ENCODE results near the gene NUP210L. TPM values are rescaled to one million over a fixed set of nuclear protein-coding genes. Genes with fewer than 3 reads are reported as not detected.

Gene NUP210L
- total RNA-seq, 1 donor from 2014 or later, result not detected

DNA sequence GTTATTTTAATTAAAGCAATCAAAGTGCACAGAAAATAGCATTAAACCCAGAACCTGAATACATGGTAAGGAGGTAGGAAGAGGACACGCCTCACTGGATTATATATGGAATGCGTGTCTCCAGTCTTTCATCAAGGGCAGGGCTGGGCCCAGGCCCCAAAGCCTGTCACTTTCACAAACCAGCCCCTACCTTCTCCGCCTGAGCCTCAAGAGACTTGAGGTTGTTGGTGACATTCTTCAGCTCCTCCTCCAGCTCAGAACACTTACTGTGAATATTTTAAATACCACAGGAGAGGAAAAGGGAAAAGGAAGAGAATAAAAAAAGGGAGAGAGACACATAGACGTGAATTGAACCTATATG is 16.3 kb upstream of the NUP210L start:
- Mint-ChIP-seq H3K27ac (no peak overlapping the region), H3K9me3 (no peaks in the 10 kb centered on the region), H3K4me3 (no peak overlapping the region), H3K27me3 (ENCODE audit: insufficient read depth, low read depth) (no peaks in the 10 kb centered on the region), H3K4me1 (no peaks in the 10 kb centered on the region), H3K36me3 (peaks cover 53% of the 10 kb centered on the region)
- no peak overlapping the region for H3K9ac ChIP-seq
- no peak for DNase-seq (ENCODE audit: low spot score)
- peaks cover 19% of the 10 kb centered on the region for H4K20me1 ChIP-seq (ENCODE audit: low read depth)
- no peaks in the 10 kb centered on the region for H3K4me1 ChIP-seq
- H3K79me2 ChIP-seq (ENCODE audit: low read depth), result peaks cover 35% of the 10 kb centered on the region
- H2AFZ ChIP-seq (replicated peaks), result no peak overlapping the region
- H3K27me3 ChIP-seq, result no peaks in the 10 kb centered on the region
- H3K4me3 ChIP-seq, result no peak overlapping the region
- no peaks in the 10 kb centered on the region for H3K9me3 ChIP-seq (ENCODE audit: low read depth)
- no peak overlapping the region for H3K27ac ChIP-seq
- no peaks in the 10 kb centered on the region for H3F3A ChIP-seq (ENCODE audit: low read depth)
- TF ChIP-seq, protein P1, sequence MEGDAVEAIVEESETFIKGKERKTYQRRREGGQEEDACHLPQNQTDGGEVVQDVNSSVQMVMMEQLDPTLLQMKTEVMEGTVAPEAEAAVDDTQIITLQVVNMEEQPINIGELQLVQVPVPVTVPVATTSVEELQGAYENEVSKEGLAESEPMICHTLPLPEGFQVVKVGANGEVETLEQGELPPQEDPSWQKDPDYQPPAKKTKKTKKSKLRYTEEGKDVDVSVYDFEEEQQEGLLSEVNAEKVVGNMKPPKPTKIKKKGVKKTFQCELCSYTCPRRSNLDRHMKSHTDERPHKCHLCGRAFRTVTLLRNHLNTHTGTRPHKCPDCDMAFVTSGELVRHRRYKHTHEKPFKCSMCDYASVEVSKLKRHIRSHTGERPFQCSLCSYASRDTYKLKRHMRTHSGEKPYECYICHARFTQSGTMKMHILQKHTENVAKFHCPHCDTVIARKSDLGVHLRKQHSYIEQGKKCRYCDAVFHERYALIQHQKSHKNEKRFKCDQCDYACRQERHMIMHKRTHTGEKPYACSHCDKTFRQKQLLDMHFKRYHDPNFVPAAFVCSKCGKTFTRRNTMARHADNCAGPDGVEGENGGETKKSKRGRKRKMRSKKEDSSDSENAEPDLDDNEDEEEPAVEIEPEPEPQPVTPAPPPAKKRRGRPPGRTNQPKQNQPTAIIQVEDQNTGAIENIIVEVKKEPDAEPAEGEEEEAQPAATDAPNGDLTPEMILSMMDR (IDR thresholded peaks at IDR 0.05), result no peak
- no peak for TF ChIP-seq EZH2 (IDR thresholded peaks at IDR 0.05)
- TF ChIP-seq EZH2phosphoT487 (IDR thresholded peaks at IDR 0.05), result no peak
- no peak overlapping the region for H3K4me2 ChIP-seq
- H3K36me3 ChIP-seq, result peaks cover 12% of the 10 kb centered on the region

DNA sequence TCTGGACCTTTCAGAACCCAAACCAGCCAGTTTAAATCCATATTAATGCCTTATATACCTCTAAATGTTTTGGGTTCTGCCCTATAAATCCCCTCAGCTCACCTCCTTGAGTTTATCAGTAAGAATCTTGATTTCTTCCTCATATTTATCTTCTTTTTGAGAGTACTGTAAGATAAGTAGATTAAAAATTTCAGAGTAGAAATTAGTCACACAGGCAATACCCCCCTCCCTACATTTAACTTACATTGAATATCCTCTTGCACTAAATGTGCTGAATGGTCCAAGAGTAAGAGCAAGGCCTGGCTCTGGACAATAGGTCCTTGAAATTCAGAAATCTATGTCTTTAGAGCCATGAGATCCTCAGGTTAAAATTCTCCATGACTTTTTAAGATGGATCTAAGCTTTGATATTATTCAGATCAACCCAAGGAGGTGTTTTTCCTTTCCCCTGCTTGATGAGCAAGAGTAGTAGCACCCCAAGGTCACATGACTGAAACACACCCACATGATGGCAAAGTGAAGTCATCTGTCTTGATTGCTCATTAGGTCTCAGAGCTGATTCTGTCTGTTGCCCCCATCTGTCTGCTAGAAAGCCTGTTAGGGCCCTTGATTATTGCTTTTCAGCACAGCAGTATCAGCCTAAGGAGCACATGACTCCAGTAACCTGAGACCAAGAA is 15.8 kb upstream of the NUP210L start:
- Mint-ChIP-seq H3K4me3 (no peak overlapping the region), H3K36me3 (peaks cover 57% of the 10 kb centered on the region), H3K9me3 (no peaks in the 10 kb centered on the region), H3K27ac (no peak overlapping the region), H3K27me3 (ENCODE audit: insufficient read depth, low read depth) (no peaks in the 10 kb centered on the region), H3K4me1 (no peaks in the 10 kb centered on the region)
- no peak for TF ChIP-seq EZH2phosphoT487 (IDR thresholded peaks at IDR 0.05)
- no peak for TF ChIP-seq EZH2 (IDR thresholded peaks at IDR 0.05)
- TF ChIP-seq, protein P1 (IDR thresholded peaks at IDR 0.05), result no peak
- no peak overlapping the region for H3K4me2 ChIP-seq
- no peak overlapping the region for H3K9ac ChIP-seq
- no peak overlapping the region for H3K4me3 ChIP-seq
- H4K20me1 ChIP-seq (ENCODE audit: low read depth), result peaks cover 16% of the 10 kb centered on the region
- no peaks in the 10 kb centered on the region for H3F3A ChIP-seq (ENCODE audit: low read depth)
- H3K4me1 ChIP-seq, result no peaks in the 10 kb centered on the region
- peaks cover 12% of the 10 kb centered on the region for H3K36me3 ChIP-seq
- H3K79me2 ChIP-seq (ENCODE audit: low read depth), result peaks cover 30% of the 10 kb centered on the region
- no peaks in the 10 kb centered on the region for H3K27me3 ChIP-seq
- H3K9me3 ChIP-seq (ENCODE audit: low read depth), result no peaks in the 10 kb centered on the region
- no peak for DNase-seq (ENCODE audit: low spot score)
- no peak overlapping the region for H3K27ac ChIP-seq
- H2AFZ ChIP-seq (replicated peaks), result no peak overlapping the region

DNA sequence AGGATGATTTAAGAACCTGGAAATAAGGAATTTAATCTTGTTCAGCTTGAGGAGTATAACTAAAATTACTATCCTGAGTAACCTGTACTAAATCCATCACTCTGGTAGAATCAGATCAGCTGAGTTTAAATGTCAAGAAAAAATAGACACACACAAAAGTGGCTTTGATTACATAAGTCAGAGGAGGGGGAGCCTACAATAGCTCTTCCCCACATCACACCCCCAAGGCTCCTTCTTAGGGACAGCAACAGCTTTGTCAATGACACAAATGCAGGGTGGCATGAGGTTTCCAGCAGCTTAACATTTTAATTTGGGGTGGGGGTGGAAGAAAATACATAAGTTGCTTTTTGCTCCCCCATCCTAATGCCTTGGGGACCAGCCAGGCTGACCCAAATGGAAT is 12.6 kb upstream of the NUP210L start:
- Histone ChIP-seq H3K36me3 (peaks cover 13% of the 10 kb centered on the region), H3F3A (ENCODE audit: low read depth) (no peaks in the 10 kb centered on the region), H3K4me1 (no peaks in the 10 kb centered on the region), H3K4me2 (no peak overlapping the region), H3K9me3 (ENCODE audit: low read depth) (no peaks in the 10 kb centered on the region), H2AFZ (replicated peaks) (no peak overlapping the region), H3K79me2 (ENCODE audit: low read depth) (no peaks in the 10 kb centered on the region), H3K4me3 (no peak overlapping the region), H3K27me3 (no peaks in the 10 kb centered on the region), H3K9ac (no peak overlapping the region), H4K20me1 (ENCODE audit: low read depth) (peaks cover 3% of the 10 kb centered on the region), H3K27ac (no peak overlapping the region)
- Mint-ChIP-seq H3K4me1 (no peaks in the 10 kb centered on the region), H3K27ac (no peak overlapping the region), H3K9me3 (no peaks in the 10 kb centered on the region), H3K36me3 (peaks cover 67% of the 10 kb centered on the region), H3K4me3 (no peak overlapping the region), H3K27me3 (ENCODE audit: insufficient read depth, low read depth) (no peaks in the 10 kb centered on the region)
- TF ChIP-seq EZH2phosphoT487 (IDR thresholded peaks at IDR 0.05) (no peak), EZH2 (IDR thresholded peaks at IDR 0.05) (no peak)
- TF ChIP-seq, protein P1 (IDR thresholded peaks at IDR 0.05), result no peak
- DNase-seq (ENCODE audit: low spot score), result no peak
